IMR-90 (cell line): ENCODE results near the gene TAPBP. TPM values are rescaled to one million over a fixed set of nuclear protein-coding genes. Genes with fewer than 3 reads are reported as not detected.

ENCODE experiments used
- ATAC-seq: fragments of 200-7000 bp; cut with Tn5 transposase; 2 replicates; pipeline ENCODE4 v1.9.1; 2020; ENCODE audit warnings: low read depth, mild to moderate bottlenecking, moderate library complexity
- BruUV-seq: library from RNA; stranded (reverse); fragments of 400-500 nt; replicated peaks from 2 replicates; lab custom pipeline; 2021; lab: Mats Ljungman, UMichigan
- CTCF ChIA-PET: fragments of 300-600 bp; formaldehyde crosslinking; extraction: SDS; loops from one replicate; lab custom pipeline; 2021; ENCODE audit warnings: antibody characterized with exemption; lab: Yijun Ruan, JAX
- POLR2A ChIA-PET: fragments of 300-600 bp; sonication (Branson Sonifier 250); formaldehyde crosslinking; loops from one replicate; lab custom pipeline; 2022; ENCODE audit warnings: antibody characterized with exemption; ENCODE audit not compliant: unreplicated experiment; lab: Charles Lee
- DNase-seq: peaks from one replicate; pipeline ENCODE4 v3.0.0; 2013
- H2AFZ ChIP-seq: replicated peaks from 2 replicates; pipeline ENCODE3; 2013; ENCODE audit warnings: low read length, mild to moderate bottlenecking; ENCODE audit not compliant: poor library complexity
- H2AK5ac ChIP-seq: 2 replicates; pipeline ENCODE4 v1.6.1; 2013; ENCODE audit warnings: low read depth, low read length, inconsistent platforms
- H2AK9ac ChIP-seq: replicated peaks from 2 replicates; pipeline ENCODE3; 2013; ENCODE audit warnings: mild to moderate bottlenecking, low read depth, low read length, moderate library complexity; ENCODE audit not compliant: poor library complexity
- H2BK120ac ChIP-seq: 2 replicates; pipeline ENCODE4 v1.6.1; 2013; ENCODE audit warnings: low read depth, low read length, inconsistent platforms
- H2BK15ac ChIP-seq: 3 replicates; pipeline ENCODE4 v1.6.1; 2013; ENCODE audit warnings: low read depth, low read length, inconsistent platforms
- H2BK20ac ChIP-seq: 2 replicates; pipeline ENCODE4 v1.6.1; 2013; ENCODE audit warnings: low read depth, mild to moderate bottlenecking, inconsistent platforms, low read length, moderate library complexity
- H2BK5ac ChIP-seq: 2 replicates; pipeline ENCODE4 v1.6.1; 2013; ENCODE audit warnings: mild to moderate bottlenecking, low read depth, low read length, inconsistent platforms; ENCODE audit not compliant: poor library complexity, severe bottlenecking
- H3K14ac ChIP-seq: replicated peaks from 2 replicates; pipeline ENCODE4 v1.6.1; 2013; ENCODE audit warnings: low read depth, low read length, inconsistent platforms
- H3K18ac ChIP-seq: 2 replicates; pipeline ENCODE4 v1.6.1; 2013; ENCODE audit warnings: low read depth, low read length, control low read depth
- H3K23ac ChIP-seq: 2 replicates; pipeline ENCODE4 v1.6.1; 2013; ENCODE audit warnings: low read depth, low read length, inconsistent platforms
- H3K27ac ChIP-seq: 2 replicates; pipeline ENCODE4 v1.5.1; 2013; ENCODE audit warnings: mild to moderate bottlenecking, control low read depth, low read length; ENCODE audit not compliant: insufficient read depth
- H3K27me3 ChIP-seq: 2 replicates; pipeline ENCODE4 v1.6.1; 2013; ENCODE audit warnings: low read length; ENCODE audit not compliant: control insufficient read depth, insufficient read depth
- H3K36me3 ChIP-seq: 2 replicates; pipeline ENCODE4 v1.6.1; 2013; ENCODE audit warnings: low read length, mixed read lengths; ENCODE audit not compliant: control insufficient read depth, insufficient read depth
- H3K4ac ChIP-seq: 2 replicates; pipeline ENCODE4 v1.6.1; 2013; ENCODE audit warnings: low read depth, low read length, inconsistent platforms
- H3K4me1 ChIP-seq: 2 replicates; pipeline ENCODE4 v1.6.1; 2013; ENCODE audit warnings: low read length, mixed read lengths; ENCODE audit not compliant: control insufficient read depth, insufficient read depth
- H3K4me2 ChIP-seq: 2 replicates; pipeline ENCODE4 v1.6.1; 2013; ENCODE audit warnings: low read depth, mild to moderate bottlenecking, control low read depth, low read length, moderate library complexity
- H3K4me3 ChIP-seq: 2 replicates; pipeline ENCODE4 v1.5.1; 2013; ENCODE audit warnings: low read depth, mild to moderate bottlenecking, control low read depth, low read length, moderate library complexity; ENCODE audit not compliant: insufficient read depth
- H3K56ac ChIP-seq: 2 replicates; pipeline ENCODE4 v1.6.1; 2013; ENCODE audit warnings: low read length, inconsistent platforms; ENCODE audit not compliant: insufficient read depth; ENCODE audit errors: extremely low read depth
- H3K79me1 ChIP-seq, 2 experiments: 2 replicates each; pipeline ENCODE4 v1.6.1; 2013; ENCODE audit warnings: low read length in 2 of 2, inconsistent platforms in 1 of 2, low read depth in 1 of 2
- H3K9ac ChIP-seq: 2 replicates; pipeline ENCODE4 v1.6.1; 2013; ENCODE audit warnings: low read depth, low read length, control low read depth
- H3K9me1 ChIP-seq: 2 replicates; pipeline ENCODE4 v1.6.1; 2013; ENCODE audit warnings: low read length, inconsistent platforms; ENCODE audit not compliant: insufficient read depth
- H3K9me3 ChIP-seq: 2 replicates; pipeline ENCODE4 v1.6.1; 2013; ENCODE audit warnings: low read length; ENCODE audit not compliant: control insufficient read depth, insufficient read depth
- H4K20me1 ChIP-seq: 2 replicates; pipeline ENCODE4 v1.6.1; 2013; ENCODE audit warnings: low read length, inconsistent platforms; ENCODE audit not compliant: insufficient read depth
- H4K5ac ChIP-seq: 2 replicates; pipeline ENCODE4 v1.6.1; 2013; ENCODE audit warnings: mild to moderate bottlenecking, low read depth, low read length, control low read depth
- H4K8ac ChIP-seq, 2 experiments: 2 replicates each; pipeline ENCODE4 v1.6.1; 2013; ENCODE audit warnings: low read depth in 2 of 2, low read length in 2 of 2, control low read depth in 1 of 2, inconsistent platforms in 1 of 2
- H4K91ac ChIP-seq: 2 replicates; pipeline ENCODE4 v1.6.1; 2013; ENCODE audit warnings: low read depth, low read length, inconsistent platforms; ENCODE audit not compliant: insufficient read depth
- BHLHE40 ChIP-seq: fragments of 150-350 bp; IDR thresholded peaks from 2 replicates; pipeline ENCODE4 v1.6.1; 2016; ENCODE audit warnings: mild to moderate bottlenecking, low read depth, low read length
- CEBPB ChIP-seq: IDR thresholded peaks from 2 replicates; pipeline ENCODE4 v1.6.1; 2012; ENCODE audit warnings: low read depth, low read length, improper control_type of control experiment
- CHD1 ChIP-seq: IDR thresholded peaks from 2 replicates; pipeline ENCODE4 v1.6.1; 2012; ENCODE audit warnings: low read depth, low read length, improper control_type of control experiment
- FOS ChIP-seq: fragments of 150-350 bp; IDR thresholded peaks from 2 replicates; pipeline ENCODE4 v1.6.1; 2016; ENCODE audit warnings: low read depth, low read length
- MAZ ChIP-seq: IDR thresholded peaks from 2 replicates; pipeline ENCODE4 v1.6.1; 2012; ENCODE audit warnings: low read depth, mild to moderate bottlenecking, low read length, improper control_type of control experiment, moderate library complexity, borderline replicate concordance
- MXI1 ChIP-seq: IDR thresholded peaks from 2 replicates; pipeline ENCODE4 v1.6.1; 2012; ENCODE audit warnings: low read depth, mild to moderate bottlenecking, low read length, moderate library complexity, borderline replicate concordance
- POLR2A ChIP-seq: IDR thresholded peaks from 2 replicates; pipeline ENCODE4 v1.6.1; 2012; ENCODE audit warnings: mild to moderate bottlenecking, low read depth, low read length
- RAD21 ChIP-seq: IDR thresholded peaks from 2 replicates; pipeline ENCODE4 v1.6.1; 2012; ENCODE audit warnings: low read length, improper control_type of control experiment
- RCOR1 ChIP-seq: IDR thresholded peaks from 2 replicates; pipeline ENCODE4 v1.6.1; 2012; ENCODE audit warnings: mild to moderate bottlenecking, low read length, improper control_type of control experiment; ENCODE audit not compliant: insufficient replicate concordance
- SMC3 ChIP-seq: fragments of 150-350 bp; IDR thresholded peaks from 2 replicates; pipeline ENCODE4 v1.6.1; 2016; ENCODE audit warnings: low read depth, mild to moderate bottlenecking, antibody characterized with exemption, low read length, moderate library complexity
- WGBS, 2 experiments: methylation state at CpG; one replicate each; pipeline versions ENCODE4 v1.1.5 to v1.1.7; 2013; ENCODE audit warnings: missing lambda C conversion rate in 2 of 2; ENCODE audit not compliant: insufficient read length in 1 of 2; ENCODE audit errors: extremely low coverage in 2 of 2; 5-methylcytosine and 5-hydroxymethylcytosine counted together
- dilution Hi-C: fragments of 300-500 bp; cut with HindIII; formaldehyde crosslinking; loops from one replicate; pipeline ENCODE4 v1.14.3; 2018; ENCODE audit warnings: low sequenced_read_pairs; ENCODE audit not compliant: unreplicated experiment
- in situ Hi-C: fragments of 300-500 bp; cut with MboI; formaldehyde crosslinking; loops from 3 replicates; pipeline ENCODE4 v1.14.3; 2019; ENCODE audit warnings: low sequenced_read_pairs, inconsistent platforms, mixed read lengths
- intact Hi-C: fragments of 100-400 bp; cut with micrococcal nuclease; formaldehyde crosslinking; loops from 2 replicates; pipeline ENCODE4 v1.10.0; 2022
- polyA plus RNA-seq, 3 experiments: library from polyadenylated mRNA; depleted of rRNA; stranded (reverse); fragments of >200 nt; gene quantifications; 2 replicates each; pipeline ENCODE4 v1.2.3, GENCODE V29; 2012; ENCODE audit warnings: low replicate concordance in 1 of 3
- total RNA-seq: library from RNA; depleted of rRNA; stranded (reverse); fragments of >200 nt; gene quantifications from 2 replicates; pipeline ENCODE4 v1.2.3, GENCODE V29; 2012

TAPBP gene
- total and polyA plus RNA-seq, 2 of the 4 experiments (the other 2 are of a cell fraction): 13.1 to 63.3 TPM

- peak overlapping the region; percentile 94 for H3K56ac ChIP-seq
- CTCF ChIA-PET: interaction anchor here (0.6 kb wide), 1 partner anchor 43 kb away, joined by 5 read pairs; no protein-coding TSS in a partner anchor
Observed at GRCh38 chr6:33313105-33313708, 671 bp downstream of the TAPBP start.

More at GRCh38 chr6:33313105-33313708, 671 bp downstream of the TAPBP start:
- Histone ChIP-seq H3K9ac (peak overlapping the region; percentile 96), H4K20me1 (peaks cover 14% of the 10 kb centered on the region), H3K18ac (peak overlapping the region; percentile 57), H4K5ac (peak overlapping the region; percentile 51), H3K9me1 (peaks cover 11% of the 10 kb centered on the region), H3K23ac (peak overlapping the region; percentile 99), H3K9me3 (no peaks in the 10 kb centered on the region), H4K8ac (peak overlapping the region; percentile 79 to 96; a peak in 3 of 4 replicates), H3K14ac (peak overlapping the region; percentile 98), H2BK15ac (peak overlapping the region; percentile 53; the same call in 1 of the 3 replicates), H2AK9ac (peak overlapping the region; percentile 99), H3K27me3 (no peaks in the 10 kb centered on the region), H3K4me2 (peak overlapping the region; percentile 98), H3K4ac (peak overlapping the region; percentile 98), H2BK20ac (no peak overlapping the region), H2BK120ac (peak overlapping the region; percentile 92), H2BK5ac (peak overlapping the region; percentile 95), H3K4me3 (peak overlapping the region; percentile 64), H2AK5ac (peak overlapping the region; percentile 98), H3K27ac (peak overlapping the region; percentile 97), H3K4me1 (peaks cover 11% of the 10 kb centered on the region), H3K79me1 (peaks cover 23 to 72% of the 10 kb centered on the region in 2 experiments), H2AFZ (peak overlapping the region; percentile 96), H4K91ac (peak overlapping the region; percentile 95; the same call in 1 of the 2 replicates), H3K36me3 (peaks cover 2% of the 10 kb centered on the region; the same call in 1 of the 2 replicates)
- POLR2A ChIA-PET: interaction anchor here (1.2 kb wide), 1 partner anchor 14 kb away, joined by 3 read pairs; no protein-coding TSS in a partner anchor
- TF ChIP-seq CEBPB (no peak), BHLHE40 (no peak), FOS (no peak), MXI1 (0 out of 2 replicates have a peak, but pooled peaks have one; percentile 12), CHD1 (0 out of 2 replicates have a peak, but pooled peaks have one; percentile 44), SMC3 (no peak), MAZ (no peak), RAD21 (no peak), POLR2A (no peak), RCOR1 (no peak)
- ATAC-seq (peak; percentile 5), DNase-seq (peak; percentile 31)
- dilution Hi-C loops: no loop called here
- WGBS, 2 experiments: no CpG with 5 or more reads among the region's 33 CpGs
- in situ Hi-C loops: no loop called here
- no TSS peak for BruUV-seq
- intact Hi-C loops: loop anchor here (1.0 to 5.0 kb wide), 3 partner anchors 14 to 104 kb away; partner anchors contain the start of gene CUTA
